HG03064 (cell line): ENCODE results near the gene ARMC9.
"Not testable (repeated sequence)": the region's sequence is repeated elsewhere in the genome, so short reads cannot be mapped to it uniquely, and the experiment has no call there.

Experiments
- ATAC-seq: cut with Tn5 transposase; IDR thresholded peaks from one replicate; pipeline ENCODE4 v1.9.1; 2021; ENCODE audit warnings: low read depth; ENCODE audit not compliant: unreplicated experiment

ARMC9 gene

GRCh38 chr2:231335591-231335990 lies 137.2 kb downstream of the ARMC9 start:
- no peak for ATAC-seq

GRCh38 chr2:231336236-231336635 lies 137.8 kb downstream of the ARMC9 start:
- ATAC-seq = no peak

GRCh38 chr2:231336700-231337099 lies 138.3 kb downstream of the ARMC9 start:
- ATAC-seq = no peak

- ATAC-seq = no peak
Measured at GRCh38 chr2:231337807-231338759, 139.7 kb downstream of the ARMC9 start.

- no peak for ATAC-seq
Measured at GRCh38 chr2:231339316-231339715, 140.9 kb downstream of the ARMC9 start.

- ATAC-seq = no peak
Measured at GRCh38 chr2:231341100-231341499, 142.7 kb downstream of the ARMC9 start.

GRCh38 chr2:231342061-231342711 lies 143.8 kb downstream of the ARMC9 start:
- no peak for ATAC-seq

- no peak for ATAC-seq
Measured at GRCh38 chr2:231343006-231343710, 144.7 kb downstream of the ARMC9 start.

GRCh38 chr2:231343988-231344387 lies 145.6 kb downstream of the ARMC9 start:
- ATAC-seq = no peak

GRCh38 chr2:231344851-231345250 lies 146.4 kb downstream of the ARMC9 start:
- no peak for ATAC-seq

- ATAC-seq = no peak
Measured at GRCh38 chr2:231347081-231347480, 148.7 kb downstream of the ARMC9 start.

GRCh38 chr2:231347638-231348037 lies 149.2 kb downstream of the ARMC9 start:
- no peak for ATAC-seq

- no peak for ATAC-seq
Measured at GRCh38 chr2:231348173-231348572, 149.7 kb downstream of the ARMC9 start.

- ATAC-seq = no peak
Measured at GRCh38 chr2:231348704-231349373, 150.4 kb downstream of the ARMC9 start.

- ATAC-seq = not testable (repeated sequence)
Measured at GRCh38 chr2:231349374-231349735, 150.9 kb downstream of the ARMC9 start.

GRCh38 chr2:231351648-231352047 lies 153.2 kb downstream of the ARMC9 start:
- ATAC-seq = no peak

- no peak for ATAC-seq
Measured at GRCh38 chr2:231353469-231353868, 155.0 kb downstream of the ARMC9 start.

GRCh38 chr2:231355508-231356465 lies 157.4 kb downstream of the ARMC9 start:
- ATAC-seq = no peak

- no peak for ATAC-seq
Measured at GRCh38 chr2:231356466-231356844, 158.0 kb downstream of the ARMC9 start.

GRCh38 chr2:231357048-231357447 lies 158.6 kb downstream of the ARMC9 start:
- no peak for ATAC-seq
